GM19395 (cell line): ENCODE measurements around the gene EGFLAM.
A peak's percentile ranks its signal among the peaks of the same experiment; 100 is the strongest.

Experiments used
- ATAC-seq: cut with Tn5 transposase; IDR thresholded peaks from one replicate; pipeline ENCODE4 v1.9.1; 2021; ENCODE audit warnings: mild to moderate bottlenecking, moderate library complexity; ENCODE audit not compliant: unreplicated experiment

Gene EGFLAM

DNA sequence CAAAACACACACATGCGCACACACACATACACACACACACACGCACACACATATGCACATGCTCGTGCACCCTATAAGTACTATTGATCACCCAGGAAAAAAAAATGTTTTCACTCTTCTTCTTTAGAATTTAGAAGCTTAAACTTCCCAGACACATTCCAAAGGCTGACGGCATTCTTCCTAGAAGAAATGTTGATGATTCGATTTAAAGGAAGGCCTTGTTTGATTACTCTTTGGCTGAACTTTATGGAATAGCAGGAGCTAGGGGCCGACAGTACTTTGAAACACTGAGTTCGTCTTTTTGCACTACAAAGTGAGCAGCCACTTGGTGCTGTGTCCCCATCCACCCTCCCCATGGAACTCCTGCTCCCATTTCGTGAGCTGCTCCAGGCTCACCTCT, 113.2 kb downstream of the EGFLAM start:
- no peak for ATAC-seq

DNA sequence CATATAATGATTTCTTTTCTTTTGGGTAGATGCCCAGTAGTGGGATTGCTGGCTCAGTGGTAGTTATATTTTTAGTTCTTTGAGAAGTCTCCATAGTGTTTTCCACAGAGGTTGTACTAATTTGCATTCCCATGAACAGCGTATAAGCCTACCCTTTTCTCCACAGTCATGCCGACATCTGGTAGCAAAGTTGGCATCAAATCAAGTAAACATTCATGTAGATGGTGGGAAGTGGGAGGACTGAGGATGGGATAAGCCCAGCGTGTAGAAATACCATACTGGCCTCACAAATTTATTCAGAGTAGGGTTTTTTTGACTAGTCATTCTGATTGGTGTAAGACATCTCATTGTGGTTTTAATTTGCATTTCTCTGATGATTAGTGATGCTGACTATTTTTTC, 115.4 kb downstream of the EGFLAM start:
- ATAC-seq = no peak

DNA sequence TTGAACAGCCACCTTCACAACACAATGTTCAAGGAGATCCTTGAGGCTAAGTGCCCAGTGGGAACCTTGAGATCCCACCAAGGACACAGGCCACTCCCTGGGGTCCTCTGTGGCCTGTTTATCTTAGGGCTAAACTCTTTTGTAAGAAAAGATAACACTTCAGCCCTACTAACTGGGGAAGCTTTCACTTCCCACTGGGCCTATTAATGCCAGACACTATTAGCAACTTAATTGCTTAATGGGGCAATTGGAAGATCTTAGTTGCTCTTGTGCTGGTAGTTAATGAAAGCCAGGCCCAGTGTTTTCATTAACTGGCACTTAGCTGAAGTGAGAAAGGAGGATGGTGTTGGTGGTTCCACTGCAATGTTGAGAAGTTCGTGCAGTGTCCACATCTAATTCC, 117.1 kb downstream of the EGFLAM start:
- ATAC-seq = no peak

DNA sequence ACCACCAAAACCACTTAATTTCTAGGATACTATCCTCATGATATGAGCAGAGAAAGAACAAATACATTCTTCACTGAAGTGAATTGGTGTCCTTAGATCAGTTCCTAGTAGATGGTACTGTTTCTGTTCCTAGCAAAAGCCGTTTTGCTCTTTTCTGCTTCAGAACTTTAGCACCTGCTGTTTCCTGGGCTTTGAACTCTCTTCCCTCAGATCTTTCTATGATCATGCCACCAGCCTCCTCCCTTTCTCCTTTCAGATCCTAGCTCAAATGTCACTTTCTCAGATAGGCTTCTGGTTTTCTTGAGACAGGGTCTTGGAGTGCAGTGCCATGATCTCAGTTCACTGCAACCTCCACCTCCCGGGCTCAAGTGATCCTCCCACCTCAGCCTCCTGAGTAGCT, 118.0 kb downstream of the EGFLAM start:
- no peak for ATAC-seq

DNA sequence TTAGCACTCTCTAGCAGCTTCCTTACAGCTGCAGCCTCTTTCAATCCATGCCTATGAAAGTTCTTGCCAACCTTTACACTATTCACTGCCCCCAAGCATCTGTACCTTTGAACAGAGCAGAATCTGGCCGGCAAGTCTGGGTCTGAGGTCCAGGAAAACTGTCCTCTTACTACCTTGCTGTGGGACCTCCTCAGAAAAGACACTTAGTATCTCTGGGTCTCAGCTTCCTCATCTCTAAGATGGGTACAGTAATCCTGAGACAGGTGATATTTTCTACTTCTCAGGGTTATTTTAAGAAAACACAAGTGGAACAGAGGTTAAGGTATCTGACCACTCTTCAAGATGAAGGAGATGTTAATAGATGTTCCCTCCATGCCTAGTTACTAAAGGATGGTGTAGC, 120.2 kb downstream of the EGFLAM start:
- ATAC-seq = no peak

DNA sequence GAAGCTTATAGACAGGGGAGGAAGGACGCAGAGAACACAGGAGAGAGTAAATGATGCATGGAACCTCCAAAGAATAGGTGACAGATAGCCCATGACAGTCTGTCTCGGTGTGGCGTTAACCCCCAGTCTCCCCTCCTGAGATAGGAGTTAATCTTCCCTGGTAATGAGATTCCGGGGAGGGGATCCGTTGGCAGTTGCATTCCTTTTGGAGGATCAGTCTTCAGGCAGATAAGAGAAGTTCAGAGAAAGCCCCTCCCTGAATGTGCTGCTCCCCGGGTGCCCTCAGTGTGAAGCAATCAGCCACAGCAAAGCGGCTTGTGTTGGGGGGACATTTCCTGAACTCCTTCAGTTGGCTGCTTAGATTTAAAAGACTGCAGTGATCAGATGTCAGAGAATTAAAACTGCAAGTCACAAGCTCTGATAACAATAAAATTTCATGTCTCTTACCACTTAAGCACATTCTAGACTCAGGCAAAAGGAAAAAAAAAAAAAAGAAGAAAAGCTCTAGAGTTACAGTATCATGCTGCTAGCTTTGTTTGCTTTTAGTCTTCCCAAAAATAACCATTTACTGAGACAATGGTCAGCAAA, 121.1 kb downstream of the EGFLAM start:
- ATAC-seq = no peak

DNA sequence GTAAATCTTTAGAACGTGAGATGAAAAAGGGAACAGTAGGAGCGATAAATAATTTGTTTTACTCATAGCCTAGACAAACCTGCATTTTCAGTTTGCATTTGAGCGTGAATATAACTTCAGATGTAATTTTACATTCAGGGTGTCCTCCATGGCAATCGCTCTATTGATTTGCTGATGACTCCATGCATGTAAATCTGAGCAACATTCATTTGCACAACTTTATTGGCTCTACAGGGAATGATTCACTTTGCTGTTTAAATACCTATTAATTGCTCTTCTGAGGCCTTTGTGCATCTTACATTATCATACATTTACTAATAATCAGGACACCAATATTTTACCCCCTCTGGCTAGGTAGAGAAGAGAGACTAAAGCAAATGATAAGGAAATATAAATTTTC, 122.2 kb downstream of the EGFLAM start:
- ATAC-seq = no peak

DNA sequence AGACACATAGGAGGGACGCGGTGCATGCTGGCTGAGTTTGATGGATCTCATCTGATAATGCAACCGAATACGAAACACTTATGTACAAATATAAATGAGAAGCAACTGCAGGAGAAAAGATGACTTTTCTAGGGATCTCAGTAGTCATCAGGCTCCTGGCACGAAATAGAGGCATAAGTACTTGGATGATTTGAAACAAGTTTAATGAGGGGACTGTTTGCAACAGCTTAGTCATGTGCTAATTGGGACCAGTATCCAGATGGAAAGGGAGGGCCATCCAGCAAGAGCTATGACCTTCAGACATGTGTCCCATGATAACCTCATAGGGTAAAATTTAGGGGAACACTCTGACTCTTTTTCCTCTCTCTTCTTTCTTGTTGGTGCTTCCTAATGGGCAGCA, 123.0 kb downstream of the EGFLAM start:
- ATAC-seq = no peak

DNA sequence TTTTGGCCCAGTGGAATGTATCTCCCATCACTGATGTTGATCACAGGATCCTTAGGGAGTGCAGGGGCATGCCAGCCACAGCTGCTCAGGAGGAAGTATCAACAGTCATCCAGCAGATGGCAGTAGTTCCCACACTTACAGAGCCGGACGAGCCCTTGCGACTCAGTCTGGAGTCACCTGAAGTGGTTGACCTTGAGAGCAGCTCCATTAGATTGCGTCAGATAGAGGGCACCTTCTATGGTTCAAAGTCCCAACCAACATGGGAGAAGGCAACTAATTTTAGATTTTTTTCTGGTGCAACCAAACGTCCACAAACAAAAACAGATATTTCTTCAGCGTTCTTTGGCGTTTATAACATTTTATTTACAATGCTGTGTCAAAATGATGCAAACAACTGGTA, 124.5 kb downstream of the EGFLAM start:
- peak; percentile 99 for ATAC-seq

DNA sequence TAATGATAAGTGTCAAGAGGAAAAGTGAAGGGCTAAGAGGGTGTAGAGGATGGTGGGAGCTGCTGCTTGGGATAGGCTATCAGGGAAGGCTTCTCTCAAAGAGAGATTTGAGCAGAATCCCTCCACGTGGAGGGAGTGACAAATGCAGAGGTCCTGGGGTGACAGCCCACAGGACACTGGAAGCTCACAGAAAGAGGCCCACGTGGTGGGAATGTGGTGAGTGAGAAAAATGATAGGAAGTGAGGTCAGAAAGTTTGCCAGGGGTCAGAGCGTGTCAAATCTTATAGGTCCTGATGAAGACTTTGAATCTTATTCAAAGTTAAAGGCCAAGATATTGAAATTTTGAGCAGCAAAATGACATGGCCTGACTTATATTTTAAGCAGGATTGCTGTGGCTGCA, 125.3 kb downstream of the EGFLAM start:
- ATAC-seq = no peak

DNA sequence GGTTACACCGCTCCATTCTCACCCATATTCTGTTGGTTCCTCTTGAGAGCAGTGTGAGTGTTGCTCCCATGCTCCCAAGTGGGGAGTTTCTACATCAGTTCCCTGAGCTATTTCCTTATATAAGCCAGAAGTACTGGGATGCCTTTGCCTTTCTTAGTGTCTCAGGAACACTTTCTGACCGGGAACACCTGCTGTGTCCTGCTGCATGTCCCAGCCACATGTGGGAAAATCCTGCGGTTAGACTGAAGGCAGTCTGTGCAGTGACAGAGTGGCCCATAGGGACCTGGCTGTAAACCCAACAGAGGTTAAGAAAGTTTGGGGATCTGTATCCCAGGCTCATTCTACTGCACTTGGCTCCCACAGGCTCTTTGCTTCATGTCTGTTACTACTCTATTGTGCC, 126.0 kb downstream of the EGFLAM start:
- no peak for ATAC-seq

DNA sequence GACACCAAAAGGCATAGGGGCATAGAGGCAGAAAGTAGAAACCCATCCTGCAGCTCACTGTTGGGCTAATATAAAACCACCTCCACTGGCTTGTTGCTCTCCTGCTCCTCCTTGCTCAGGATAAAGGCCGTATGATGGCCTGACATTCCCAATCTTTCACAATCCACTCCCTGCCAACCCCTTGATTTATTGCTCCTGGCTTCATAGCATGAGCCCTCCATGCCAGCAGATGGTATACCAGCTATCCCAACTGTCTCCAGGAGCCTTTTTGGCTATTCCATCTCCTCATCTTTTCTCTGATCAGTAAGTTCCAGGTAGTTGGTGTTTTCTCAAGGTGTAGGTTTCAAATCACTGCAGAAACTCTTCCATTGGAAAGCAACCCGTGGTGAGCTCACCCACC, 128.8 kb downstream of the EGFLAM start:
- ATAC-seq = no peak

DNA sequence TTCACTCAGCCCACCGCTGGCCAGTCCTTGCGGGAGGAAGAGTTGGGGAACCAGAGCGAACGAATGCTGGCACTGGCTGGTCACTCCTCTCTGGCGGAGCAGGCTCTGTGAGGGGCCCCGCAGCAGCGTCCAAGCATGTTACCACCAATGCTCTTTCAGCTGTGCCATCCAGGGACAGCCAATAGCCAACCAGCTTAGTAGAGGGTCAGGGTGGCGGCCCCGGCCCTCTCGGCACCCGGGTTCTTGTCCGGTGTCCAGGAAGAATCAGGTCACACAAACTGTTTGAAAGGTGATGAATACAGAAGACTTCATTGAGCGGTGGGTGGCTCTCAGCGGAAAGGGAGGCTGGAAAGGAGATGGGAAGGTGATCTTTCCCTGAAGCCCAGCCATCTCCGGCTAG, 135.3 kb downstream of the EGFLAM start:
- ATAC-seq = no peak

DNA sequence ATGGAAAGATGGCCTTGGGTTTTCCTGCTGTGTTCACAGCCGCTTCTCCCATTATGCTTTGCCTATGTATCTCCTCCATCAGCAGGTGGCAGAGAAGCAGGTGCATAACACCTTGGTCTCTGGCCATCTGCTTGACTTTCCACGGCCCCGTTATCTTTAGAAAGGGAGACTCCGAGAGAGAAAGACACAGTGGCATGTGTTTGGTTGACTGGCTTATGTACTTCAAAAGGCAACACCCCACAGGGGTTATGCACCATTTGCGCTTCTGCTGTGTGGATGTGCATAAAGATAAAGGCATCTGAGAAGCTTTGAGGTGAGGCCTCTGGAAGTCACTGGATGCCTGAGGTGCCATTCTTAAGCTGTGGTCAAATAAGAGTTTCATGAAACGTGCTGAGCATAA, 138.4 kb downstream of the EGFLAM start:
- no peak for ATAC-seq

DNA sequence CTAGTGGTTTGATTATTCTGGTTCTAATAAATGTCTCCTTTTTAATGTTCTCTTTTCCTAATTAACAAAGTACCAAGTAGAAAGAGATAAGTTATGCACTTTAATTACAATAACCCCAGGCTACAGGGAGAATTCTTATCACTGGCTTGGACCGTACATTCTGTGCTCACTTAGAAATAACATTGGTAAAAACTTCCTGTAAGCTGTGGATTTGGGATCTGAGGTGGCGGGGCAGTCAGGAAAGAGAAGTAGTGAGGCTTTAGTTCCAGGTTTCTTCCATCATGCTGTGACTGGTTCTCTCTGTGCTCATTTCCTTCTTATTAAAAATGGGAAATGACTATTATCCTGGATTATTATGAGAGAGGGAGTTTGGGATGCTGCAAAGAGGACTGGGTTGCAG, 142.0 kb downstream of the EGFLAM start:
- no peak for ATAC-seq

DNA sequence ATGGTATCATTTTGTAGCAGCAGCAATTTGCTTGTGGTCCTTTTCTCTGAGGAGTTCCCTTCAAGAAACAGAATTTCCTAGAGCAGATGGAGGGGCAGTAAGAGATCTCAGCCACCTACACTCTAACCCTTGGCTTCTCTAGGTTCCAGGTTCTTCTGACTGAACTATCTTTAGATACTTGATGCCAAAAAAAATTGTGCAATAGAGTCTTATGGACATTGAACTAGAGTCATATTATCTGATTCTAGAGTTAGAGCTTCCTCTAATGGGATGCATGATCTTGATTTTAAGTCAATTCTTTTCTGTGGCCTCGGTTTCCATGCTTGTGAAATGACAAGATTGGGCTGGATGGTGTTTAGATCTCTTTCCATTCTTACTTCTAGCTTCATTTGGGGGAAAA, 142.8 kb downstream of the EGFLAM start:
- no peak for ATAC-seq

DNA sequence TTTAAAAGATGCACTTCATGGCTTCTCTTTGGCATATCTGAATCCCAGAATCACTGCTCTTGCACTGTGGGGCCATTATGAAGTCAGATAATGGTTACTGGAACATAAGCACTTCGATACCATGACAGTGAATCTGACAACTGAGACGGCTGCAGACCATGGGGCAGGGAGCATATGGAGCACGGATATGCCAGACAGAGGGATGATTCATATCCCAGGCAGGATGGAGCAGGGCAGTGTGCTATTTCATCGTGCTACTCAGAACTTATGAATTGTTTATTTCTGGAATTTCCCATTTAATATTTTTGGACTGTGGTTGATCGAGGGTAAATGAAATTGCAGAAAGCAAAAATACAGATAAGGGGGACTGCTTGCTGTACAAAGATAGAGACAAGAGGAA, 145.0 kb downstream of the EGFLAM start:
- no peak for ATAC-seq

DNA sequence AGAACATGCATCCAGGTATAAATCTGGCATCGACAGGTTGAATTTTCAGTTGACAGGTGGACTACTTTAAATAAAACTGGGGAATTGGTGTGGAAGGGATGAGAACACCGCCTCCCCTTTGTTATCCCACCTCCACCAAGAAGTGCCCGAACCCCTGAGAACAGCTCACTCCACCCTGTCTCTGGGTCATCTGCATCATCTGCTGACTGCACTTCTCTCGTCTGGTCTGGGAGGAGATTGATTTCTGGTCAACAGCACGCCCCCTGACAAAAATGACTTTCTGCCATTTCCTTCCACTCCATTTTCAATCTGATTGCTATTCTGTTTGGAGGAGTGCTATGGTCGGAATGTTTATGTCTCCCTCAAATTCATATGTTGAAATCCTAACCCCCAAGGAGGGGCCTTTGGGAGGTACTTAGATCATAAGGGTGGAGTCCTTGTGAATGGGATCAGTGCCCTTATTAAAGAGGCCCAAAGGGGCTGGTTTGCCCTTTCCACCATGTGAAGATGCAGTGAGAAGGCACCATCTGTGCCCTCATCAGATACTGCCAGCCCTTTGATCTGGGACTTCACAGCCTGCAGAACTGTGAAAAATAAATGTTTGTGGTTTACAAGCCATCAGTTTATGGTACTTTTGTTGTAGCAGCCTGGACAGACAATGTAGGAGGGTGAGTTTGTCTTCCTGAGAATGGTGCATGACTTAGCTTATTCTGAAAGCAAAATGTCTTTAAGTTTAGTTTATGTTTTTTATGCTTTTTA, 145.7 kb downstream of the EGFLAM start:
- ATAC-seq = no peak

DNA sequence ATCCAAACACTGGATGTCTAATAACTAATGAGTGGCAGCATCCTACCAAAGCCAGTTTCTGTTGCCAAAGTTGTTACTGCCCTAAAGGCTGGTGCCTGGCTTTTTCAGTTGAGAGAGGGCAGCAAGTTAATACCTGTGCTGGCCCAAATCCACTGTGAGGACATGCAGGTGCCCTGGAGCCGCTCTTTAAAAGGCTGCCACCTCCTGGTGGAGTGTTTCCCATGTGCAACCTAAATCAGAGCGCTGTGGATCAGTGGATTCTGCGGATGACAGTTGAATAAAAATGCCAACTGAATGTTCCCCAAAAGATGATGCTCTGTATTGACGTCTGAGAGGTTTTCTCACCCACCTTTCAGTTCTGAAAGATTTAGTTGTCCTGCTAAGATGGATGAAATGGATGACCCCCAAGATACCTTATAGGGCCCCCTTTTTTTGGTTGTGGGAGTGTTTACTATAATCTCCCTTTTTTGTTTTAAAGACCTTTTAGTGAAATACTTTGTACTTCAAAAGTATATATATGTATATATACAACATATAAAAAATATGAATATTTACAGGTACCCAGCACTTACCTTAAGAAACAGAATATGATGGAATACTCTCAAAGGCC, 146.4 kb downstream of the EGFLAM start:
- ATAC-seq = no peak

DNA sequence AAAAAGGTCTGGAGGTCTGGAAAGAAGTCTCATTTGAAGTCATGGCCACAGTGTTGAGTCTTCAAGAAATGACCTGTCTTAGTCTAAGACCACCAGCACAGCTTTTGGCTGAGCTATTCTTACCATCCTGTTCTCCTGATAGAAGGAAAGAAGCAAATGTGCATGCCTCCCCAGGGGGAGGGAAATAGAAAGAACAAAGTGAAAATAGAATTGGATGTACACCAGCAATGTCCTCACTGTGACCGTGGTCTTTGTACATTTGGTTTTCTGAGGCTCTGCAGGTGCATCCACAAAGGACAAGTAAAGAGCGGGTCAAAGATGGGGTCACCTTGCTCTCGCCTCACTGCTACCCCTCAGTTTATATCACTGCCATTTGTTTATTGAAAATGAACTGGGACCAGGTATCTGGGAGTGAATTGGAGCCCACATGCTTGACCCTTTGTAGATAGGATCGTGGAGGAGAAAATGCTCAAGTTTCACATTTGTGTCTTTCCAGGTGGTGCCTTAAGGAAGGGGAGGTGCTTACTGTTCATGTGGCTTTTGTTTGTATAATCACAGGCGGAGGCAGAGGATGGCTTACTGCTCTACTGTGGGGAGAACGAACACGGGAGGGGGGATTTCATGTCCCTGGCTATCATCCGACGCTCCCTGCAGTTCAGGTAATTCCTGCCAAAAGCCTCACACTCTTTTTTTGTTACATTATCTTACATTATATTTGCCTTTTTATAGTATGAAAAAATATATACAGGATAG, 150.3 kb downstream of the EGFLAM start:
- no peak for ATAC-seq

DNA sequence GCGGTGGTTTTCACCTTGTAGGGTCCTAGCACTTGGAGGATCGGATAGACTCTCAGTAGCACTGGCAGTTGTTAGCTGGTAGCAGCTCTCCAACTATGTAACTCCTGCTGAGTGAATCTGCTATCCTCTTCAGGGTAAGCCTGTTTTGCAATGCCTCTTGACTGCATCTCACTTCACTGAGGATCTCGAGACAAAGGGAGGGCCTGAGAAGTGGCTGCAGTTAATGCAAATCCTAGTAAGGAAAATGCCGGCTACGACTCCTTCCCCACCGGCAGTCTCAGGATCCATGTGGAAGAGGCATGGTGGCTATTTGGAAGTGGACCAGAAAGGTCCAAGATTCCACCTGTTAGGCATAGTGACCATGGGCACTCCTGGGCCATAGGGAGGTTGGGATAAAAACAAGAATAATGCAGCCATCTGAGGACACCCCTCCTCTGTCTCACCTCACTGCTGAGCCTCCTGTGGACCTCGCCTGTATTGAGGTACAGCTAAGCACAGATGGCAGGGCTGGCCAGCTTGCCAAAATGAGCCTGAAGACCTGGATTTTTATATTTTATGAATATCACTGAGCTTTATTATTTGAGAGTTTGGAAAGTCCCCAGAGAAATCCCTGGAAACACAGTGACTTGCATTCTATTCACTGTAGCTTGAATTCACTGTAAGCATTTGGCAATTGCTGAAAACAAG, 152.1 kb downstream of the EGFLAM start:
- ATAC-seq = no peak
